ENCODE results near the gene HOXA10.

Gene HOXA10

DNA sequence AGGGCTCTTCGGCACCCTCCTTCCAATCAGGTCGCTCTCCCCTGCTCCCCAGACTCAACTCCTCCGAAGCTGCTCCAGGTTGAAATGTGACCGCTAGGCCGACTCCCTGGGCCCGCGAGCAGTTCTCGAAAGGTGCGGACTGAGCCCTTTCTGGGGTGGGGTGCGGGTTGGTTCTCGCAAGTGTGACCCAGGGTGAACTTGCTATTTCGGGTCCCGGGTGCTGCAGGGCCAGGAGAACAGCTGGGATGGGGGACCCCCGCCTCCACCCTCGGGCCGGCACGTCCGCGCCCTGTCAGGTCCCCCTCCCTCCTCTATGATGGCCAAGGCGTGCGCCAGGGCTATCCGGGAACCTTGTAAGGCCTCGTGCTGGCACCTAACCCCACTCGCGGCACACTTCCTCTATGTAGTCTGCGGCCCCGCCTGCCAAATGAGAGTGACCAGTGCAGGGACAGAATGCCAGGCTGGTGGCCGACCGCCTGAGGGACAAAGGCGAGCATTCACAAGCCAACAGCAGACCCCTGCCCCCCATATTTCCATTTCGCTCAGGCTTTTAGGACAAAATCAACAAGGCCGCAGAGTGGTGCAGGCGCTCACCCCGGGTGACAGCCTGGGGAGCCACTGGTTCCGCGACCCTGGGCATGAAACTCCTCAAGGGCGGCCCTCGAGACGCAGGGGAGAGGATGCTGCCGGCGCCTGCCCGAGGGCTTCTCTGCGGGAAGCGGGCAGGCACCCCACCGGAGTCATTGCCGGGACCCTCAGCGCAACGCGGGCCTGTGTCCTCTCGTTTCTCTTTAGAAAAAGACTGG, 39.5 kb upstream of the HOXA10 start:
- H3K9me3 ChIP-seq (ENCODE audit: insufficient read depth, low read length, severe bottlenecking), result no peaks in the 10 kb centered on the region
- no peaks in the 10 kb centered on the region for H3K36me3 ChIP-seq (ENCODE audit: insufficient read depth, low read length)
- H3K4me1 ChIP-seq (ENCODE audit: insufficient read depth, low read length), result no peaks in the 10 kb centered on the region
- no peak overlapping the region for H2AFZ ChIP-seq (ENCODE audit: low read depth, low read length)
- no peak overlapping the region for H3K27ac ChIP-seq (ENCODE audit: low read length)
- no peak for TF ChIP-seq EZH2 (IDR thresholded peaks at IDR 0.05; ENCODE audit: borderline replicate concordance, low read depth, low read length, severe bottlenecking)
- TF ChIP-seq, protein P1, sequence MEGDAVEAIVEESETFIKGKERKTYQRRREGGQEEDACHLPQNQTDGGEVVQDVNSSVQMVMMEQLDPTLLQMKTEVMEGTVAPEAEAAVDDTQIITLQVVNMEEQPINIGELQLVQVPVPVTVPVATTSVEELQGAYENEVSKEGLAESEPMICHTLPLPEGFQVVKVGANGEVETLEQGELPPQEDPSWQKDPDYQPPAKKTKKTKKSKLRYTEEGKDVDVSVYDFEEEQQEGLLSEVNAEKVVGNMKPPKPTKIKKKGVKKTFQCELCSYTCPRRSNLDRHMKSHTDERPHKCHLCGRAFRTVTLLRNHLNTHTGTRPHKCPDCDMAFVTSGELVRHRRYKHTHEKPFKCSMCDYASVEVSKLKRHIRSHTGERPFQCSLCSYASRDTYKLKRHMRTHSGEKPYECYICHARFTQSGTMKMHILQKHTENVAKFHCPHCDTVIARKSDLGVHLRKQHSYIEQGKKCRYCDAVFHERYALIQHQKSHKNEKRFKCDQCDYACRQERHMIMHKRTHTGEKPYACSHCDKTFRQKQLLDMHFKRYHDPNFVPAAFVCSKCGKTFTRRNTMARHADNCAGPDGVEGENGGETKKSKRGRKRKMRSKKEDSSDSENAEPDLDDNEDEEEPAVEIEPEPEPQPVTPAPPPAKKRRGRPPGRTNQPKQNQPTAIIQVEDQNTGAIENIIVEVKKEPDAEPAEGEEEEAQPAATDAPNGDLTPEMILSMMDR (IDR thresholded peaks at IDR 0.05; ENCODE audit: borderline replicate concordance, extremely low read depth, low read length, poor library complexity, severe bottlenecking), result no peak
- DNase-seq (no peak), ATAC-seq (ENCODE audit: insufficient read depth, low read depth) (no peak)
- no peak overlapping the region for H3K4me2 ChIP-seq (ENCODE audit: insufficient read depth, low read length)
- H3K4me3 ChIP-seq (ENCODE audit: low read depth in 1 of 2, low read length in 2 of 2), result no peak overlapping the region
- no peaks in the 10 kb centered on the region for H4K20me1 ChIP-seq (ENCODE audit: insufficient read depth, low read length)
- no peak overlapping the region for H3K9ac ChIP-seq (ENCODE audit: low read depth, low read length)
- no peaks in the 10 kb centered on the region for H3K27me3 ChIP-seq (ENCODE audit: insufficient read depth, low read length, poor library complexity)
- no peaks in the 10 kb centered on the region for H3K79me2 ChIP-seq (ENCODE audit: insufficient read depth, low read length)

DNA sequence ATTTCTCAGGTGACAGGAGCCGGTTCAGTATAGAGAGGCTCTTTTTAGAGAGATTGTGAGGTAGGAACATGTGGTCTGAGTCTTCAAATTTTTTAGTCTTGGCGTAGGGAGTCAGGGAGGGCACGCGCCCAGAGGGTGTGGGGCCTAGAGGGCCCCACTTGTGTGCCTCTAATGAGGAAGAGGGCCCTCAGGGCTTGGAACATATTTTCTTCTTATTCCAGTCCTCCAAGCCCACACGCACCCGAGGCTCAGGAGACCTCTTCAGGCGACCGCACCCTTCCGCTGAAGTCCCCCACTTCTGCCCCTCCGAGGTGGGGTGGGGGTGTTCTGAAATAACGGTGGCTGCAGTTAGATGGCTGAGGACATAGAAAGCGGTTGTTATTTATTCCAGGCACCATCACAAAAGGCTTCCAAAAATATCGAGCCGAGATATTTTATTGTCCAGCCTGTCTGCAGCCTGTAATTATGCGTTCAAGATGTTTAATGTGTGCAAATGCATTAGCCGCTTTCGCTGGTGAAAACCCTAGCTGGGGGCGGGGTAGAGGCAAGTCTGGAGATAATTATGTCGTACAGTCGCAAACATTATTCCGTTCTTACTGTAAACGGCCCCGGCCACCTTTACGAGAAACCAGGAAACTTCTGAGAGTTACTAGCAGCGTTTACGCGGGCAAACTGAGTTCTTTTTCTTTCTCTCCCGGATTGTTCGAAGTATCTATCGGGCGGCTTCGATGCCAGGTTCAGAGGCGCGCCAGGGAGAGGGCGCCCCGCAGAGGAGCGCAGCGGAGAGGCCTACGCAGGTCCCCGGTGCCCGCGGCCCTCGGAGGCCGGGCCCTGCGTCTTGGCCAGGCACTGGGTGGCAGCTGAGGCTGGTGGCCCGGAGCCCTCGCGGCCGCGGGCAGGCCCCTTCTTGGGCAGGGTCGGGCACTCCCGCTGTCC, 38.6 kb upstream of the HOXA10 start:
- Histone ChIP-seq H3K36me3 (ENCODE audit: insufficient read depth, low read length) (no peaks in the 10 kb centered on the region), H3K79me2 (ENCODE audit: insufficient read depth, low read length) (no peaks in the 10 kb centered on the region), H3K4me3 (ENCODE audit: low read depth in 1 of 2, low read length in 2 of 2) (no peak overlapping the region), H3K9ac (ENCODE audit: low read depth, low read length) (no peak overlapping the region), H2AFZ (ENCODE audit: low read depth, low read length) (no peak overlapping the region), H4K20me1 (ENCODE audit: insufficient read depth, low read length) (no peaks in the 10 kb centered on the region), H3K4me2 (ENCODE audit: insufficient read depth, low read length) (no peak overlapping the region), H3K4me1 (ENCODE audit: insufficient read depth, low read length) (no peaks in the 10 kb centered on the region), H3K27me3 (ENCODE audit: insufficient read depth, low read length, poor library complexity) (peaks cover 2% of the 10 kb centered on the region), H3K27ac (ENCODE audit: low read length) (no peak overlapping the region), H3K9me3 (ENCODE audit: insufficient read depth, low read length, severe bottlenecking) (no peaks in the 10 kb centered on the region)
- DNase-seq (no peak), ATAC-seq (ENCODE audit: insufficient read depth, low read depth) (no peak)
- TF ChIP-seq, protein P1 (IDR thresholded peaks at IDR 0.05; ENCODE audit: borderline replicate concordance, extremely low read depth, low read length, poor library complexity, severe bottlenecking), result no peak
- TF ChIP-seq EZH2 (IDR thresholded peaks at IDR 0.05; ENCODE audit: borderline replicate concordance, low read depth, low read length, severe bottlenecking), result no peak

DNA sequence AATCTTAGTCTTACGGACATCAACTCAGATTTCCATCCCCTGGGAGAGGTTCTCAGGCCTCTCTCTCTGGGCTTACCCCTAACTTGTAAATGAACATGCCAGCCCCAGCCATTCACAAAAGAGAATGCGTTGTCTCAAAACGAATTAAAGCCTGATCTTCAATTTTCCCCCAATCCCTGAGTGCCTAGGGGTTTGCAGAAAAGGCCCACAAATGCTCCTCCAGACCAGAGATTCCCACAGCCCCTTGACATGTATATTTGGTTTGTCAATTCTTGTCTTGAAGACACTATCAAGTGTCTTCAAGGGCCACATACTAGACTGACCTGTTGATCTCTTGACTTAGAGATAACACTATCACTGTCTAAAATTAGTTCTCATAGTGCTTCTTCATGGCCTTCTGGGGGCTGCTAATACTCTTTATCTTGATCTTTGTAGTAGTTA, 37.7 kb upstream of the HOXA10 start:
- no peak overlapping the region for H2AFZ ChIP-seq (ENCODE audit: low read depth, low read length)
- no peak overlapping the region for H3K4me3 ChIP-seq (ENCODE audit: low read depth in 1 of 2, low read length in 2 of 2)
- no peak overlapping the region for H3K9ac ChIP-seq (ENCODE audit: low read depth, low read length)
- H3K27ac ChIP-seq (ENCODE audit: low read length), result no peak overlapping the region
- no peaks in the 10 kb centered on the region for H4K20me1 ChIP-seq (ENCODE audit: insufficient read depth, low read length)
- no peaks in the 10 kb centered on the region for H3K36me3 ChIP-seq (ENCODE audit: insufficient read depth, low read length)
- DNase-seq (no peak), ATAC-seq (ENCODE audit: insufficient read depth, low read depth) (no peak)
- TF ChIP-seq, protein P1 (IDR thresholded peaks at IDR 0.05; ENCODE audit: borderline replicate concordance, extremely low read depth, low read length, poor library complexity, severe bottlenecking), result no peak
- no peak for TF ChIP-seq EZH2 (IDR thresholded peaks at IDR 0.05; ENCODE audit: borderline replicate concordance, low read depth, low read length, severe bottlenecking)
- H3K4me1 ChIP-seq (ENCODE audit: insufficient read depth, low read length), result no peaks in the 10 kb centered on the region
- no peak overlapping the region for H3K4me2 ChIP-seq (ENCODE audit: insufficient read depth, low read length)
- peaks cover 2% of the 10 kb centered on the region for H3K27me3 ChIP-seq (ENCODE audit: insufficient read depth, low read length, poor library complexity)
- no peaks in the 10 kb centered on the region for H3K79me2 ChIP-seq (ENCODE audit: insufficient read depth, low read length)
- no peaks in the 10 kb centered on the region for H3K9me3 ChIP-seq (ENCODE audit: insufficient read depth, low read length, severe bottlenecking)
